Endodermal cell (in vitro differentiated cells): ENCODE data around the gene KIAA1958. TPM values are rescaled to one million over a fixed set of nuclear protein-coding genes. Genes with fewer than 3 reads are reported as not detected.

Experiments used
- DNase-seq: peaks from one replicate; pipeline ENCODE4 v3.0.0-alpha.2; 2017
- H3K27ac ChIP-seq: 2 replicates; pipeline ENCODE4 v1.5.1; 2013; ENCODE audit warnings: mild to moderate bottlenecking, low read depth, low read length, moderate library complexity
- H3K27me3 ChIP-seq: 2 replicates; pipeline ENCODE4 v1.6.1; 2013; ENCODE audit warnings: mild to moderate bottlenecking, low read length, moderate library complexity; ENCODE audit not compliant: insufficient read depth, control insufficient read depth, poor library complexity, severe bottlenecking
- H3K36me3 ChIP-seq: 2 replicates; pipeline ENCODE4 v1.7.0; 2013; ENCODE audit warnings: mild to moderate bottlenecking, low read length, moderate library complexity; ENCODE audit not compliant: control insufficient read depth, insufficient read depth
- H3K4me1 ChIP-seq: one replicate; pipeline ENCODE4 v1.7.0; 2013; ENCODE audit warnings: low read length; ENCODE audit not compliant: control insufficient read depth, insufficient read depth
- H3K4me3 ChIP-seq: 2 replicates; pipeline ENCODE4 v1.5.1; 2013; ENCODE audit warnings: mild to moderate bottlenecking, low read length, moderate library complexity
- H3K9ac ChIP-seq: 2 replicates; pipeline ENCODE4 v1.6.1; 2013; ENCODE audit warnings: mild to moderate bottlenecking, low read length, moderate library complexity; ENCODE audit not compliant: poor library complexity, severe bottlenecking; ENCODE audit errors: extremely low read depth
- H3K9me3 ChIP-seq: 2 replicates; pipeline ENCODE4 v1.6.1; 2013; ENCODE audit warnings: mild to moderate bottlenecking, low read length, moderate library complexity; ENCODE audit not compliant: control insufficient read depth
- H3K27ac Mint-ChIP-seq: 2 replicates; pipeline ENCODE4 v1.8.0; 2020; ENCODE audit warnings: mixed read lengths
- H3K27me3 Mint-ChIP-seq: 2 replicates; pipeline ENCODE4 v1.8.0; 2021; ENCODE audit warnings: mild to moderate bottlenecking, mixed read lengths; ENCODE audit not compliant: insufficient read depth
- H3K36me3 Mint-ChIP-seq: 2 replicates; pipeline ENCODE4 v1.8.0; 2020; ENCODE audit warnings: low read depth, mixed read lengths
- H3K4me1 Mint-ChIP-seq: 2 replicates; pipeline ENCODE4 v1.8.0; 2020; ENCODE audit warnings: mixed read lengths
- H3K4me3 Mint-ChIP-seq: 2 replicates; pipeline ENCODE4 v1.8.0; 2020; ENCODE audit warnings: mild to moderate bottlenecking, moderate library complexity, mixed read lengths
- H3K9me3 Mint-ChIP-seq: 2 replicates; pipeline ENCODE4 v1.8.0; 2020; ENCODE audit warnings: mild to moderate bottlenecking, mixed read lengths
- CTCF ChIP-seq: fragments of 200-600 bp; sonication (generic); conservative IDR thresholded peaks from 2 replicates; pipeline ENCODE4 v1.5.0; 2021; ENCODE audit warnings: antibody characterized with exemption, mild to moderate bottlenecking
- WGBS, 2 experiments: methylation state at CpG; one replicate each; pipeline versions ENCODE4 v1.1.5 to v1.1.7; 2013; ENCODE audit warnings: missing lambda C conversion rate in 2 of 2, mixed read lengths in 1 of 2; ENCODE audit not compliant: insufficient coverage in 1 of 2, insufficient read length in 1 of 2; 5-methylcytosine and 5-hydroxymethylcytosine counted together
- total RNA-seq, 2 donors: library from RNA; stranded (reverse); fragmentation: NEBNext Ultra II Directional in 1 of 2; extraction: Animal tissue kit (Norgen Biotek cat#: 25700) in 1 of 2; gene quantifications; 2 replicates in 1 of 2; 3 replicates in 1 of 2; pipeline ENCODE4 v1.2.1, GENCODE V29; 2021

Gene KIAA1958
- total RNA-seq, 2 donors from 2014 or later: 44.6 to 50.9 TPM

- H3K9ac ChIP-seq: no peak overlapping the region
- H3K9me3 ChIP-seq: peaks cover 5% of the 10 kb centered on the region
- H3K27me3 ChIP-seq: no peaks in the 10 kb centered on the region
- H3K4me1 Mint-ChIP-seq: peaks cover 13% of the 10 kb centered on the region
- 83 to 100% methylated on average over 1 of the region's 1 CpG for WGBS, 2 experiments
- H3K27me3 Mint-ChIP-seq: no peaks in the 10 kb centered on the region
- H3K36me3 Mint-ChIP-seq: peaks cover 10% of the 10 kb centered on the region
- no peaks in the 10 kb centered on the region for H3K9me3 Mint-ChIP-seq
- H3K36me3 ChIP-seq: no peaks in the 10 kb centered on the region
- no peak overlapping the region for H3K4me3 ChIP-seq
- no peak overlapping the region for H3K4me3 Mint-ChIP-seq
- no peak overlapping the region for H3K27ac ChIP-seq
- no peak overlapping the region for H3K27ac Mint-ChIP-seq
- DNase-seq: no peak
- no peak for TF ChIP-seq CTCF
- no peaks in the 10 kb centered on the region for H3K4me1 ChIP-seq
Observed at GRCh38 chr9:112535811-112536210, 49.2 kb downstream of the KIAA1958 start.

DNA sequence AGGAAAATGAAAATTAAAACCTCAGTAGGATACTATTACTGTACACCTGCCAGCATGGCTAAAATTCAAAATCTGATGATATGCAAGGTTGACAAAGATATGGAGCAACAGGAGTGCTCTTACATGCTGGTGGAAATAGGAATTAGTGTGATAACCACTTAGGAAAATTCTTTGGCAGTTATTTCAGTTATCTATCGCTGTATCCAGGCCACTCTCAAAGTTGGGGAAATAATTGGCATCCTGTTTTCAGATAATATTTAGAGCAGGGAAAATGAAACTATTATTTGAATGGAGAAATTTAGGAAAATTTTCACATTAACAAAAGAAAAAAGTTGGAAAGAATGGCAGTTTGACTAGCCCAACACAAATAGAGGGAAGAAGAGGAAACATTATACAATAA lies 50.9 kb downstream of the KIAA1958 start:
- Histone ChIP-seq H3K9ac (no peak overlapping the region), H3K36me3 (no peaks in the 10 kb centered on the region), H3K27ac (no peak overlapping the region), H3K27me3 (no peaks in the 10 kb centered on the region), H3K9me3 (peaks cover 5% of the 10 kb centered on the region), H3K4me1 (no peaks in the 10 kb centered on the region), H3K4me3 (no peak overlapping the region)
- H3K9me3 Mint-ChIP-seq: no peaks in the 10 kb centered on the region
- H3K4me1 Mint-ChIP-seq: peaks cover 6% of the 10 kb centered on the region
- H3K4me3 Mint-ChIP-seq: no peak overlapping the region
- no peak for DNase-seq
- no peak for TF ChIP-seq CTCF
- H3K36me3 Mint-ChIP-seq: peaks cover 10% of the 10 kb centered on the region
- no peak overlapping the region for H3K27ac Mint-ChIP-seq
- no peaks in the 10 kb centered on the region for H3K27me3 Mint-ChIP-seq
- 100% methylated on average over 1 of the region's 1 CpG; no CpG with 5 or more reads in 1 of the 2 experiments for whole genome bisulfite sequencing, 2 experiments

- no peaks in the 10 kb centered on the region for H3K27me3 ChIP-seq
- no peak for TF ChIP-seq CTCF
- H3K36me3 ChIP-seq: no peaks in the 10 kb centered on the region
- peaks cover 11% of the 10 kb centered on the region for H3K36me3 Mint-ChIP-seq
- H3K4me3 Mint-ChIP-seq: no peak overlapping the region
- H3K27ac Mint-ChIP-seq: no peak overlapping the region
- WGBS, 2 experiments: 80 to 99% methylated on average over 2 to 3 of the region's 4 CpGs
- H3K9me3 ChIP-seq: peaks cover 5% of the 10 kb centered on the region
- peaks cover 16% of the 10 kb centered on the region for H3K4me1 Mint-ChIP-seq
- no peak overlapping the region for H3K27ac ChIP-seq
- H3K27me3 Mint-ChIP-seq: no peaks in the 10 kb centered on the region
- H3K4me1 ChIP-seq: no peaks in the 10 kb centered on the region
- no peaks in the 10 kb centered on the region for H3K9me3 Mint-ChIP-seq
- DNase-seq: no peak
- no peak overlapping the region for H3K4me3 ChIP-seq
- no peak overlapping the region for H3K9ac ChIP-seq
Observed at GRCh38 chr9:112540800-112541199, 54.2 kb downstream of the KIAA1958 start.
